SJSA1 (cell line): ENCODE data around the gene HEXA. TPM values are rescaled to one million over a fixed set of nuclear protein-coding genes. Genes with fewer than 3 reads are reported as not detected.

Experiments
- DNase-seq, 2 experiments: peaks; one replicate each; pipeline ENCODE4 v3.0.0-alpha.2; 2015 to 2020; ENCODE audit warnings: low spot score in 2 of 2, low read depth in 1 of 2
- H3K27ac ChIP-seq: fragments of 250-450 bp; sonication (Bioruptor Pico); 2 replicates; pipeline ENCODE4 v1.5.1; 2020; ENCODE audit warnings: mild to moderate bottlenecking, moderate library complexity
- H3K27me3 ChIP-seq: fragments of 250-450 bp; sonication (Bioruptor Pico); replicated peaks from 2 replicates; pipeline ENCODE4 v1.5.1; 2020; ENCODE audit warnings: mild to moderate bottlenecking, moderate library complexity
- H3K36me3 ChIP-seq: fragments of 250-450 bp; sonication (Bioruptor Pico); 2 replicates; pipeline ENCODE4 v1.5.1; 2020; ENCODE audit warnings: mild to moderate bottlenecking
- H3K4me1 ChIP-seq: fragments of 250-450 bp; sonication (Bioruptor Pico); replicated peaks from 2 replicates; pipeline ENCODE4 v1.6.1; 2021; ENCODE audit warnings: mild to moderate bottlenecking
- H3K4me3 ChIP-seq: fragments of 250-450 bp; sonication (Bioruptor Pico); 2 replicates; pipeline ENCODE4 v1.5.1; 2020; ENCODE audit warnings: mild to moderate bottlenecking
- H3K9me3 ChIP-seq: fragments of 250-450 bp; sonication (Bioruptor Pico); replicated peaks from 2 replicates; pipeline ENCODE4 v1.5.1; 2020; ENCODE audit warnings: mild to moderate bottlenecking
- total RNA-seq: library from RNA; depleted of rRNA; stranded (reverse); fragments of >200 nt; shearing (Covaris generic); gene quantifications from 2 replicates; pipeline ENCODE4 v1.2.3, GENCODE V29; 2014

Gene HEXA
- total RNA-seq, 1 experiment from 2014 or later, result 90.0 TPM

DNA sequence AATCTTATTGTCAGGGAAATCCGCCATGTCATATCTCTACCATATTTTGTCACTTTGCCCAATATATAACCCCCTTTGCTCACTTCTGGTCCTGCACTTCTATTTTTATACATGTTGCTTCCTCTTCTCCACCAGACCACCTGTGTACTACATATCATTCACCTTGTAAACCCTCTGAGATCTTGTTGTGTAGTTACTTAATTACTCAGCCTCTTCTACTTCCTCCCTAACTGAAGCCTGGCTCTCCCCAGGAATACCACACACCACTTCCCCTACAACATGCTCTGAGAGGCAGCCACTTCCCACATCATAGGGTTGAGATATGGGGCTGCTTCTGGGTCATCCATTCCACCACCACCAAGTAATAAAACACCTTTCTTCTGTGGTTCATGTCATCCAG, 10.0 kb downstream of the HEXA start:
- Histone ChIP-seq H3K9me3 (no peaks in the 10 kb centered on the region), H3K4me3 (no peak overlapping the region)
- no peak for DNase-seq

DNA sequence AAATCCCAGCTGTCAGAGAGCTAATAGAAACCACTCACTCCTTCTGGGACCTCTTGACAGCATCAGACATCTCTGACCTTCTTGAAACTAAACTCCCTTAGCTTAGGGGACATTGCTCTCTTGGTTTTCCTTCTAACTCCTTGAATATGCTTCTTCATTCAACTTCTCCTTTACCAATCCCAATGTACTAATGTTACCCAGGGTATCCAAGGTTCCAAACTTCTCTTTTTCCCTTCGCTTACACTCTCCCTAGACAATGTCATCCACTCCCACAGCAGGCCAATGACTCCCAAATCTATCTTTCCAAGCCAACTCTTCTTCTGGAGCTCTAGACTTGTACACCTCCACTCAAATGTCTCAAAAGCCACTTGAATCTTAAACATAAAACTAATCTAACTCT, 14.6 kb downstream of the HEXA start:
- H3K27ac ChIP-seq, result no peak overlapping the region
- DNase-seq, result no peak

More for the DNA sequence above, 10.0 kb downstream of the HEXA start:
- H3K27me3 ChIP-seq, result no peaks in the 10 kb centered on the region
- H3K4me1 ChIP-seq, result no peaks in the 10 kb centered on the region
- H3K27ac ChIP-seq, result no peak overlapping the region
- peaks cover 8% of the 10 kb centered on the region for H3K36me3 ChIP-seq

DNA sequence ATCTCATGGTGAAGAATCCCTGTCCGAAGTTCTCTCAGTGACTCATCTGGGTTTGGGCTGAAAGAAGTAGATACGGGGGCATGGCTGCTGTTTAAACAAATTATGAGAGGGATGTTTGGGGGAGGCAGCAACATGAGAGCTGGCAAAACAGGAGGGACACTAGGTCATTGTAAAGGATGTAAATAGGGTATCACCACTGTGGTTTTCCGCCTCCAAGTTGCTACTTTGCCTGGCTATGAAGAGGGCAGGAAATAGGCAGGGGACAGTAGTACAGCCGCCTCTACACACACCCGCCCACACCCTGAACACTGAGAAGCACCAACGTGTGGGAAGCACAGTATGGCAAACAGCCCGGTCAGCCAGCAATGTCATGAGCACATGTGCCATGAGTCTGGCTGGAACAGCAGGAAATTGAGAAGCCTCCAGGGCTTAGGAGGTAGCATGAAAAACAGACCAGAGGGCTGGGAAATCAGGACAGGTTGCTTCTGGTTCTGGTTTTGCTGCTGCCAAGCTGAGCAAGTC, 17.1 kb downstream of the HEXA start:
- Histone ChIP-seq H3K4me3 (no peak overlapping the region), H3K27me3 (no peaks in the 10 kb centered on the region), H3K4me1 (peaks cover 10% of the 10 kb centered on the region), H3K36me3 (peaks cover 17% of the 10 kb centered on the region), H3K27ac (no peak overlapping the region), H3K9me3 (no peaks in the 10 kb centered on the region)
- DNase-seq, result peak in 1 of 2 experiments; percentile 22

More for the DNA sequence above, 14.6 kb downstream of the HEXA start:
- Histone ChIP-seq H3K4me3 (no peak overlapping the region), H3K36me3 (peaks cover 2% of the 10 kb centered on the region), H3K9me3 (no peaks in the 10 kb centered on the region), H3K4me1 (peaks cover 10% of the 10 kb centered on the region; the same call in 1 of the 2 replicates), H3K27me3 (no peaks in the 10 kb centered on the region)

DNA sequence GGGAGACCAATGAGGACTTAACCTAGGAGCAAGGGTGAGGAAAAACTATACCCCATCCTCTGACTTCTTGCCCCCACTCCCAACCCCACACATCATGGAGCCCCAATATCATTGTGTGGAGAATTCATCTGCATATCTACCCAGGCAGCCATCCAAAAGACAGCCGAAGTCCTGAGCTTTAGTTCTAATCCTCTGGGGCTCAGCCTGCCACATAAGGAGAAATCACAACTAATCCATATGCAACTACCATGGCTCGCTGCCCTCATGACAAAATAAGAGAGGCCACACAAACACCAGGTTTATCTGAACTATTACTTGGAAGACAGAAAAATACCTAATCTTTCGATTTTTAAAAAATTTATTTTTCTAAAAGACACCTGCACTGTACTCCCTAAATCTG, 17.7 kb downstream of the HEXA start:
- no peak for DNase-seq
- peaks cover 20% of the 10 kb centered on the region for H3K36me3 ChIP-seq
- H3K27ac ChIP-seq, result no peak overlapping the region
- H3K4me3 ChIP-seq, result no peak overlapping the region
- H3K4me1 ChIP-seq, result peaks cover 15% of the 10 kb centered on the region
- H3K9me3 ChIP-seq, result no peaks in the 10 kb centered on the region
- no peaks in the 10 kb centered on the region for H3K27me3 ChIP-seq

DNA sequence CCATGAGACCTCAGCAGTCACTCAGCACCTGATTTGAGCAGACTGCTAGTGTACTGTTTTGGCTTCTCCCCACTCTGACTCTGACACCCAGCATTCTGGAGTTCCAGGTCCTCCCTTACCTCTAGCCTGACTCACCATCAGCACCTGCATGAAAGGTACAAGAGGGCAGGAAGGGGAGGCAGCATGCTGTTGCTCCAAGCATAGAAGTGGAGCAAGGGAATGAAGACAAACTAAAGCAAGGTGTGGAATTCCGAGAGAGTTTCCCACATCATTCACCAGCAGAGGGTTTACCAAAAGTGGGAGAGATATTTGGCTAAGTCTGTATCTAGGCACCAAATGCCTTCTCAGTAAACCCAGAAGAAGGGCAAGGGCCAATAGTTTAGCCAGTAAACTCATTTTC, 21.3 kb downstream of the HEXA start:
- DNase-seq, result no peak
- Histone ChIP-seq H3K4me3 (no peak overlapping the region), H3K27me3 (no peaks in the 10 kb centered on the region)

DNA sequence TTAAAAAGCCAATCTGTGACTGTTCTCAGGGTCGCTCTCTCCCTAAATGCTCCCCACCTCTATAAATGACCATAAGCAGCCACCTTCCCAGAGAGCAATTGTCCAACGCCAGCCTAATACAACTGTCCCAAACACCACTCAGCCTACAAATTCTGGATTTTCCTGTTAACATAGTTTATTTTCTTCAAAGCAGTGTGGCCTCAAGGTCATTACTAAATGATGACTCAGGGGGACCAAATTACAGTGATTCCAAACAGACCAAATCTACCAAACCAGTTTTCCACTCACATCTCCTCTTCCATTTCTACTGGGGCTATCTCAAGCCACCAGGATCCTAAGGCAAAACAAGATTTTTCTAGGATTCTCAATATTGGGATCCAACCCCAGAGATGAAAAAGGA, 22.5 kb downstream of the HEXA start:
- H3K4me1 ChIP-seq, result peaks cover 5% of the 10 kb centered on the region

More for the DNA sequence above, 21.3 kb downstream of the HEXA start:
- peaks cover 15% of the 10 kb centered on the region for H3K4me1 ChIP-seq
- H3K27ac ChIP-seq, result no peak overlapping the region
- H3K9me3 ChIP-seq, result no peaks in the 10 kb centered on the region
- peaks cover 41% of the 10 kb centered on the region for H3K36me3 ChIP-seq

DNA sequence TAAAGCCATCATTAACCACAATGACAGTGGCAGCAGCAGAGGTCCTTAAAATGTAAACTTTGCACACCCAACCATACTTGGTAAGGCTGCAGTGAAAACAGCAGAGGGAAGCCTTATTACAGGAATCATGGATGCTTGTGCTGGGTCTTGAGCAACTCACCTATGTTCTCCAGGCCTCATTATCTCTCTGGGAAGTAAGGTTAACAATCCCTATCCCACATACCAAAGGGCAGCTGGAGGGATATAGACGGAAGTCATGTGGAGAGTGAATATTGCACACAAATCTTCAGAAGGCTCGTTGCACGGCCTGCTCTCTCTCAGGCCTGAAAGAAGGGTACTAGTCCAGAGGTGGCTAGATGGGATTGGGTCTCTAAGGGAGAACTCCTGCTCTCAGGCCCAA, 30.0 kb downstream of the HEXA start:
- Histone ChIP-seq H3K36me3 (peaks cover 48% of the 10 kb centered on the region), H3K4me1 (no peaks in the 10 kb centered on the region), H3K9me3 (no peaks in the 10 kb centered on the region), H3K27ac (no peak overlapping the region), H3K27me3 (no peaks in the 10 kb centered on the region), H3K4me3 (no peak overlapping the region)
- no peak for DNase-seq

More for the DNA sequence above, 22.5 kb downstream of the HEXA start:
- Histone ChIP-seq H3K27ac (no peak overlapping the region), H3K27me3 (no peaks in the 10 kb centered on the region), H3K4me3 (no peak overlapping the region), H3K9me3 (no peaks in the 10 kb centered on the region), H3K36me3 (peaks cover 53% of the 10 kb centered on the region)
- no peak for DNase-seq

DNA sequence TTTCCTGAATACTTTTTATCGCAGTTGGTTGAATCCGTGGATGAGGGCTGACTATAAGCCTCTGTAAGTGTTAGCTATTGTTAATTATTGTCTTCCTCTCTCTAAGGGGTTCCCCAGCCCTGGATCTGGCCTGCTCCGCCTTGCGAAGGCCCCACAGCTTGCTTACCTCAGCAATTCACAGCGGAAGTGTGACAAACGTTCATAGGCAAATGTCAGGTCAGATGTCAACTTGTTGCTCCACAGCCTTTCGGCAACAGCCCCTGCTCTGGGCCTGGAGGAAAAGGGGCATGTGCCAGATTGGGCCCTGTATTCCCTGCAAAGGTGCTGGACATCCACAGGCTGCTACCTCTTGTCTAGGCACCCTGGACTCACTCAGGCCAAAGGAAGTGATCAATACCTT, 30.5 kb downstream of the HEXA start:
- Histone ChIP-seq H3K36me3 (peaks cover 46% of the 10 kb centered on the region), H3K4me3 (no peak overlapping the region), H3K4me1 (peaks cover 1% of the 10 kb centered on the region; the same call in 1 of the 2 replicates), H3K9me3 (no peaks in the 10 kb centered on the region), H3K27me3 (no peaks in the 10 kb centered on the region), H3K27ac (no peak overlapping the region)
- no peak for DNase-seq

DNA sequence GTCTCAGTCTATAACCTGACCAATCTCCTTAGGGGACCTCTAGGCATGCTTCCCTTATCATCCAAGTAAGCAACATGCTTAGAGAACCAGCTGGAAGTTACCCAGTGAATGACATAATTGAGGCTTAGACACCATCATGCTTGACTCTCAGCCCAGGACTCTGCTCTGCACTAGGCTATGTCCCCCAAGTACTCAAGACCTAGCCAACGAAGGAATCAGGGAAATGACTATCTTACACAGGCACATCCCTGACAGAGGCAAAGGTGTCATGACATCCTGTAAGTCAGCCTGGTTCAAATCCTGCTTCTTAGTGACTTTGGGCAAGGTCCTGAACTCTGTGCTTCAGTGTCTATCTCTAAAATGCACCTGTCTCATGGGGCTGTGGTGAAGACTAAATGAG, 31.2 kb downstream of the HEXA start:
- no peak for DNase-seq
- H3K4me1 ChIP-seq, result peaks cover 8% of the 10 kb centered on the region
- H3K4me3 ChIP-seq, result no peak overlapping the region
- no peaks in the 10 kb centered on the region for H3K27me3 ChIP-seq
- H3K27ac ChIP-seq, result no peak overlapping the region
- H3K9me3 ChIP-seq, result no peaks in the 10 kb centered on the region
- H3K36me3 ChIP-seq, result peaks cover 46% of the 10 kb centered on the region

DNA sequence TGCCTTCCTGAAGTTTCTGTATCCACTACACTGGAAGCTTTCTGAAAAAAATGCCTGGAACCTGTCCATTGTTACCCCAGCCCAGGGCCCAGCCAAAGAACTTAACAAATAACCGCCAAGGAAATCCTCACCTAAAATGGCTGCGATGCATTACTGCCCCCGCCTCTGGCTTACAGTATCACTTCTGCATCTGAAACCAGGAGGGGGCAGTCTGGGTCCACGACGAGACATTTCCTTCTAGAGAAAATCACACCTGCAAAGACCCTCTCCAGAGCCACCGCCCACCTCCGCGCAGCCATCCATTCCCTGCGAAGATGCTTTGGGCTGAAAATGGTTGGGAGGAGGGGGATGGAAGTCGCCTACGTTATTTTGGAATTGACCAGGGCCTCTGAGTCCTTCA, 33.4 kb downstream of the HEXA start:
- Histone ChIP-seq H3K9me3 (no peaks in the 10 kb centered on the region), H3K4me3 (no peak overlapping the region), H3K4me1 (peaks cover 14% of the 10 kb centered on the region), H3K36me3 (peaks cover 27% of the 10 kb centered on the region), H3K27ac (no peak overlapping the region), H3K27me3 (no peaks in the 10 kb centered on the region)
- no peak for DNase-seq

DNA sequence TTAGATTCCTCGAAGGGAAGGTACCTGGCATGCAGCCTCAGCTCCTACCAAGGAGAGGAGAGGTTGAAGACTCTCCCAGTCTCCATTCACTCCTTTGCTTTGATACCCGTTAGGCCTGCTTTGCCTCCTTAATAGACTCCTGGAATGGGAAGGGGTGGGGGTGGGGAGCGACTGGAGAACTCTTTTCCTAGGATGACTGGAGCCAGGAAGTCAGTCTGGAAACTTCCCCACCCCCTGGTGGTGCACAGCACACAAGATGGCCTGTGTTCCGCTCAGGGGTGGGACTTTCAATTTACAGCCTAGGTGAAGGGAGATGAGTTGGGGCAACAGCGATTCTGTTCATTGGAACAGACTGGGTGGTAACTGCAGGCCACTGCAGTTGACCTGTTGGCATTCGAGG, 34.5 kb downstream of the HEXA start:
- H3K27me3 ChIP-seq, result no peaks in the 10 kb centered on the region
- no peak overlapping the region for H3K4me3 ChIP-seq
- no peak for DNase-seq
- no peaks in the 10 kb centered on the region for H3K9me3 ChIP-seq
- H3K4me1 ChIP-seq, result peaks cover 14% of the 10 kb centered on the region
- no peak overlapping the region for H3K27ac ChIP-seq
- peaks cover 21% of the 10 kb centered on the region for H3K36me3 ChIP-seq

DNA sequence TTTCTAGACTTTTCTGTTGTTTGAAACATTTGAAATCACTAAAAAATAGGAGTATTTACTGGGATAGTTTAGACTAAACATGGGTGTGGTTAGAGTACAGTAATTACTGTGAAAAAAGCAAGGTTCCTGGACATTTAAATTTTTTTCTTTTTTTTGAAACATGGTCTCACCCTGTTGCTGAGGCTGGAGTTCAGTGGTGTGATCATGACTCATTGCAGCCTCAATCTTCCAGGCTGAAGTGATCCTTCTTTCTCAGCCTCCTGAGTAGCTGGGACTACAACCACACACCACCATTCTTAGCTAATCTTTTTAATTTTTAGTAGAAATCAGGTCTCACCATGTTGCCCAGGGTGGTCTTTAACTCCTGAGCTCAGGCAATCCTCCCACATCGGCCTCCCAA, 35.4 kb downstream of the HEXA start:
- Histone ChIP-seq H3K27me3 (no peaks in the 10 kb centered on the region), H3K27ac (peak overlapping the region; percentile 18; the same call in 1 of the 2 replicates), H3K36me3 (peaks cover 11% of the 10 kb centered on the region), H3K4me3 (no peak overlapping the region), H3K4me1 (peaks cover 14% of the 10 kb centered on the region), H3K9me3 (no peaks in the 10 kb centered on the region)
- DNase-seq, result no peak

DNA sequence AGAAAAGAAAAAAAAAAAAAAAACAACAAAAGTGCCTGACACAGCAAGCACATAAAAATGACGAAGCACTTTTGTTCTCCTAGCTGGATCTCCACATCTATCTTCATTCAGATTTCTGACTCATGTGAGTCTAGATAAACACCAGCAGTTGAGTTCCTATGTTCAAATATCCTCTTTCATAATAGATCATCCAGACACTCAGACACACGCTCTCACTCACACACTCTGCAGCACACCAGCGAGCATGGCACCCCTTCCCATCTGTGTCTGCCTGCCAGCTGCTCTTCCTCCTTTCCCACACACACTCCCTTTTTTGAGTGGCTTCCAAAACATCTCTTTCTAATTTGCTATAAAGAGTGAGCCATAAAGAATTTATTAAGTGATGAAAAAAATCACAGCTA, 36.0 kb downstream of the HEXA start:
- H3K27me3 ChIP-seq, result no peaks in the 10 kb centered on the region
- peak overlapping the region; percentile 18; the same call in 1 of the 2 replicates for H3K27ac ChIP-seq
- no peaks in the 10 kb centered on the region for H3K9me3 ChIP-seq
- H3K36me3 ChIP-seq, result peaks cover 5% of the 10 kb centered on the region; the same call in 1 of the 2 replicates
- DNase-seq, result peak in 1 of 2 experiments; percentile 66
- no peak overlapping the region for H3K4me3 ChIP-seq
- H3K4me1 ChIP-seq, result peaks cover 14% of the 10 kb centered on the region

DNA sequence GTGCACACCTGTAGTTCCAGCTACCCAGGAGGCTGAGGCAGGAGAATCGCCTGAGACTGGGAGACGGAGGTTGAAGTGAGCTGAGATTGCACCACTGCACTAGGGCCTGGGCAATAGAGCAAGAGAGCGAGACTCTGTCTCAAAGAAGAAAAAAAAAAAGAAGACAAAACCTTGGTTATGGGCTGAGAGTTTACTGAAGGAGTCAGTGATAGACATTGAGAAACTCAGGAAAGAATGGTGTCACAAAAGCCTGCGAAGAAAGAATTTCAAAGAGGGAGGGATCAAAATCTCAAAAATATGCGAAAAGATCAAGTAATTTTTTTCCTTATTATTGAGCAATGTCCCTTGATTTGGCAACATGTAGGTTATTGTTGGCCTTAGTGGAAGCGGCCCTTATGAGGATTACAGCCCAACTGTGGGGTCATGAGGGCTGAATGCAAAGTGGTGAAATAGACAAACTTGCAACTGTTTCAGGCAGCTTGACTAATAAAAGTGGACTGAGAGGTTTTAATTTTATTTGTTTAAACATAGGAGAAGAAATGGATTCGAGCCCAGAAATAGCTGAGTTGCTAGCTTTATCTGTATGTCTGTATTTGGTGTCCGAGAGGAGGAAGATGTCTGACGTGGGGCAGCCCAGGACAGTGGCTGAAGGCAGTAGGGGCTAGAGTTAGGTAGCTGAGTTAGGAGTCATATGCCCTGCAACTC, 37.0 kb downstream of the HEXA start:
- H3K4me3 ChIP-seq, result no peak overlapping the region

More for the DNA sequence above, 37.0 kb downstream of the HEXA start:
- no peaks in the 10 kb centered on the region for H3K36me3 ChIP-seq
- DNase-seq, result no peak
- H3K27me3 ChIP-seq, result no peaks in the 10 kb centered on the region
- peaks cover 14% of the 10 kb centered on the region for H3K4me1 ChIP-seq
- H3K9me3 ChIP-seq, result no peaks in the 10 kb centered on the region
- no peak overlapping the region for H3K27ac ChIP-seq
